Activated T-cell treated with anti-CD3 and anti-CD28 coated beads, Interleukin-2, amount 50 U/mL, for 4 hours (primary cell): Measurements from ENCODE around the gene ITGBL1. TPM values are rescaled to one million over a fixed set of nuclear protein-coding genes. Genes with fewer than 3 reads are reported as not detected.

ENCODE experiments used
- ATAC-seq, 2 donors: fragments of 200-7000 bp; cut with Tn5 transposase; one replicate each; pipeline ENCODE4 v1.10.0; 2021
- DNase-seq: peaks from one replicate; pipeline ENCODE4 v3.0.0-alpha.2; 2020
- H3K27me3 Mint-ChIP-seq: one replicate; pipeline ENCODE4 v1.8.0; 2021; ENCODE audit warnings: low read depth, mixed read lengths
- H3K36me3 Mint-ChIP-seq: one replicate; pipeline ENCODE4 v1.8.0; 2022; ENCODE audit warnings: mixed read lengths; ENCODE audit not compliant: insufficient read depth
- H3K4me1 Mint-ChIP-seq: one replicate; pipeline ENCODE4 v1.8.0; 2021; ENCODE audit warnings: low read depth, mixed read lengths
- H3K4me3 Mint-ChIP-seq: one replicate; pipeline ENCODE4 v1.8.0; 2021; ENCODE audit warnings: mild to moderate bottlenecking, moderate library complexity, mixed read lengths
- H3K9me3 Mint-ChIP-seq: one replicate; pipeline ENCODE4 v1.8.0; 2021; ENCODE audit warnings: mixed read lengths
- total RNA-seq, 3 donors: library from RNA; stranded (reverse); gene quantifications; one replicate each; pipeline ENCODE4 v1.2.1, GENCODE V29; 2021

The ITGBL1 gene
- total RNA-seq, 3 donors from 2014 or later = 0.11 TPM; not detected in 2

GRCh38 chr13:101749584-101749983 lies 297.1 kb downstream of the ITGBL1 start:
- H3K27me3 Mint-ChIP-seq = peaks cover 9% of the 10 kb centered on the region
- no peaks in the 10 kb centered on the region for H3K4me1 Mint-ChIP-seq
- H3K9me3 Mint-ChIP-seq = no peaks in the 10 kb centered on the region
- H3K4me3 Mint-ChIP-seq = no peak overlapping the region
- H3K36me3 Mint-ChIP-seq = no peaks in the 10 kb centered on the region
- ATAC-seq = no peak
- no peak for DNase-seq

- Mint-ChIP-seq H3K9me3 (no peaks in the 10 kb centered on the region), H3K4me3 (no peak overlapping the region), H3K4me1 (no peaks in the 10 kb centered on the region), H3K36me3 (no peaks in the 10 kb centered on the region), H3K27me3 (peaks cover 10% of the 10 kb centered on the region)
- no peak for ATAC-seq
- DNase-seq = no peak
Measured at GRCh38 chr13:101751488-101751887, 299.0 kb downstream of the ITGBL1 start.

- no peak for DNase-seq
- no peak for ATAC-seq
- Mint-ChIP-seq H3K27me3 (peaks cover 9% of the 10 kb centered on the region), H3K4me1 (no peaks in the 10 kb centered on the region), H3K4me3 (no peak overlapping the region), H3K9me3 (no peaks in the 10 kb centered on the region), H3K36me3 (no peaks in the 10 kb centered on the region)
Measured at GRCh38 chr13:101752432-101752831, 300.0 kb downstream of the ITGBL1 start.

- H3K9me3 Mint-ChIP-seq = no peaks in the 10 kb centered on the region
- no peak overlapping the region for H3K4me3 Mint-ChIP-seq
- DNase-seq = no peak
- ATAC-seq = no peak
- peaks cover 4% of the 10 kb centered on the region for H3K27me3 Mint-ChIP-seq
- no peaks in the 10 kb centered on the region for H3K4me1 Mint-ChIP-seq
- H3K36me3 Mint-ChIP-seq = no peaks in the 10 kb centered on the region
Measured at GRCh38 chr13:101755228-101755887, 302.9 kb downstream of the ITGBL1 start.

GRCh38 chr13:101757446-101758039 lies 305.1 kb downstream of the ITGBL1 start:
- H3K36me3 Mint-ChIP-seq = no peaks in the 10 kb centered on the region
- no peaks in the 10 kb centered on the region for H3K9me3 Mint-ChIP-seq
- no peak for DNase-seq
- no peak overlapping the region for H3K4me3 Mint-ChIP-seq
- no peaks in the 10 kb centered on the region for H3K4me1 Mint-ChIP-seq
- H3K27me3 Mint-ChIP-seq = peaks cover 4% of the 10 kb centered on the region
- no peak for ATAC-seq

GRCh38 chr13:101763191-101763590 lies 310.7 kb downstream of the ITGBL1 start:
- H3K36me3 Mint-ChIP-seq = no peaks in the 10 kb centered on the region
- no peak for DNase-seq
- H3K27me3 Mint-ChIP-seq = peaks cover 8% of the 10 kb centered on the region
- no peaks in the 10 kb centered on the region for H3K9me3 Mint-ChIP-seq
- ATAC-seq = no peak
- no peaks in the 10 kb centered on the region for H3K4me1 Mint-ChIP-seq
- H3K4me3 Mint-ChIP-seq = no peak overlapping the region

Other genes with a start within 250 kb of the ITGBL1 start
- gene NALCN, start 36.2 kb upstream of the ITGBL1 start, total RNA-seq = not detected